K562 (cell line): ENCODE results near the gene CCNO. TPM values are rescaled to one million over a fixed set of nuclear protein-coding genes. Genes with fewer than 3 reads are reported as not detected.

Experiments used
- ATAC-seq: fragments of 200-7000 bp; cut with Tn5 transposase; 3 replicates; pipeline ENCODE4 v1.9.1; 2020; ENCODE audit warnings: moderate library complexity
- BruUV-seq: library from RNA; stranded (reverse); fragments of 400-500 nt; replicated peaks from 2 replicates; lab custom pipeline; 2021; lab: Mats Ljungman, UMichigan
- CTCF ChIA-PET: fragments of 300-600 bp; formaldehyde crosslinking; extraction: SDS; loops from one replicate; lab custom pipeline; 2021; ENCODE audit warnings: low intra/inter-chr PET ratio; lab: Yijun Ruan, JAX
- POLR2A ChIA-PET: fragments of 300-600, 350-650 bp; sonication (Branson Sonifier 250); formaldehyde crosslinking; extraction: SDS; loops from one replicate; lab custom pipeline; 2021; ENCODE audit warnings: antibody characterized with exemption, inconsistent platforms; lab: Yijun Ruan, JAX
- DNase-seq, 4 experiments: peaks; one replicate each; pipeline versions ENCODE4 v3.0.0 to v3.0.0-alpha.2; 2011 to 2018; ENCODE audit warnings: low spot score in 3 of 4, mixed read lengths in 3 of 4; ENCODE audit errors: extremely low read depth in 1 of 4
- FAIRE-seq: peaks from 2 replicates; lab custom pipeline; 2011; peaks lifted over from hg19 to GRCh38; lab: Jason Lieb, UNC
- H2AFZ ChIP-seq: 2 replicates; pipeline ENCODE4 v1.6.0; 2011; ENCODE audit warnings: low read depth, low read length, control low read depth, inconsistent platforms
- H3K27ac ChIP-seq: fragments of 200-600 bp; 3 replicates; pipeline ENCODE4 v1.8.0; 2011; ENCODE audit warnings: low read depth, mild to moderate bottlenecking, control low read depth, inconsistent platforms, low read length, moderate library complexity, mixed read lengths; ENCODE audit errors: extremely low read depth
- H3K27me3 ChIP-seq, 2 experiments: fragments of 300-600 bp in 1 of 2; 2 replicates in 1 of 2; 3 replicates in 1 of 2; pipeline versions ENCODE4 v1.6.0 to v1.8.0; 2011; ENCODE audit warnings: inconsistent platforms in 2 of 2, low read length in 2 of 2, mild to moderate bottlenecking in 1 of 2, mixed read lengths in 1 of 2, moderate library complexity in 1 of 2; ENCODE audit not compliant: control insufficient read depth in 2 of 2, insufficient read depth in 2 of 2
- H3K36me3 ChIP-seq: fragments of 300-600 bp; 3 replicates; pipeline ENCODE4 v1.8.0; 2011; ENCODE audit warnings: mild to moderate bottlenecking, low read length, inconsistent platforms; ENCODE audit not compliant: control insufficient read depth, insufficient read depth
- H3K4me1 ChIP-seq, 2 experiments: fragments of 200-600 bp in 1 of 2; replicated peaks in 1 of 2; 2 replicates in 1 of 2; 3 replicates in 1 of 2; pipeline versions ENCODE4 v1.5.1 to v1.8.0; 2011; ENCODE audit warnings: inconsistent platforms in 2 of 2, low read length in 2 of 2, mild to moderate bottlenecking in 1 of 2, mixed read lengths in 1 of 2, moderate library complexity in 1 of 2; ENCODE audit not compliant: control insufficient read depth in 2 of 2, insufficient read depth in 2 of 2
- H3K4me2 ChIP-seq: 2 replicates; pipeline ENCODE4 v1.6.1; 2011; ENCODE audit warnings: low read length, control low read depth, inconsistent platforms, mixed read lengths; ENCODE audit not compliant: insufficient read depth
- H3K4me3 ChIP-seq: fragments of 200-600 bp; sonication (generic), shearing (Covaris generic); 2 replicates; pipeline ENCODE4 v1.5.1; 2016; ENCODE audit warnings: control low read depth, inconsistent platforms
- H3K79me2 ChIP-seq: fragments of 200-600 bp; 3 replicates; pipeline ENCODE4 v1.8.0; 2011; ENCODE audit warnings: low read length, inconsistent platforms; ENCODE audit not compliant: control insufficient read depth, insufficient read depth
- H3K9ac ChIP-seq, 2 experiments: 2 replicates each; pipeline versions ENCODE4 v1.6.0 to v1.6.1; 2011; ENCODE audit warnings: low read depth in 2 of 2, low read length in 2 of 2, control low read depth in 1 of 2, inconsistent platforms in 1 of 2, mild to moderate bottlenecking in 1 of 2, mixed read lengths in 1 of 2; ENCODE audit not compliant: insufficient read depth in 1 of 2
- H3K9me1 ChIP-seq: one replicate; pipeline ENCODE4 v1.6.0; 2011; ENCODE audit warnings: inconsistent platforms, mild to moderate bottlenecking, low read length, moderate library complexity; ENCODE audit not compliant: control insufficient read depth, insufficient read depth
- H3K9me3 ChIP-seq: replicated peaks from 2 replicates; pipeline ENCODE4 v1.5.1; 2011; ENCODE audit warnings: low read depth, low read length, inconsistent platforms; ENCODE audit not compliant: control insufficient read depth, insufficient read depth
- H4K20me1 ChIP-seq: replicated peaks from 2 replicates; pipeline ENCODE4 v1.6.1; 2011; ENCODE audit warnings: low read length, inconsistent platforms, mixed read lengths; ENCODE audit not compliant: control insufficient read depth, insufficient read depth
- CHCHD3 ChIP-seq: fragments of 250-450 bp; sonication (Bioruptor Pico); IDR thresholded peaks from 2 replicates; pipeline ENCODE4 v2.1.2; 2022; ENCODE audit warnings: mild to moderate bottlenecking
- ELF1 ChIP-seq: fragments of 200-800 bp; sonication (Bioruptor generic); IDR thresholded peaks from 2 replicates; pipeline ENCODE4 v1.6.1; 2016; ENCODE audit warnings: missing genetic modification characterization, missing compliant biosample characterization
- EP300 ChIP-seq: IDR thresholded peaks from 2 replicates; pipeline ENCODE4 v1.6.1; 2012; ENCODE audit warnings: low read length, improper control_type of control experiment
- KDM2B ChIP-seq: fragments of 250-450 bp; sonication (Bioruptor Pico); IDR thresholded peaks from 2 replicates; pipeline ENCODE4 v1.8.0; 2021; ENCODE audit warnings: mild to moderate bottlenecking, moderate library complexity
- NFATC3 ChIP-seq: fragments of 450-650 bp; IDR thresholded peaks from 2 replicates; pipeline ENCODE4 v1.6.1; 2017; ENCODE audit warnings: mild to moderate bottlenecking
- ZBTB33 ChIP-seq: sonication (generic); formaldehyde crosslinking; IDR thresholded peaks from 2 replicates; pipeline ENCODE4 v1.8.1; 2023; ENCODE audit warnings: mild to moderate bottlenecking, missing genetic modification reagents
- ZNF124 ChIP-seq: sonication (generic); formaldehyde crosslinking; IDR thresholded peaks from 2 replicates; pipeline ENCODE4 v1.8.1; 2022; ENCODE audit warnings: missing genetic modification reagents
- WGBS: fragments of 100-300 bp; shearing (Covaris generic); methylation state at CpG from one replicate; pipeline ENCODE4 v1.1.6; 2016; ENCODE audit warnings: low coverage, mixed read lengths; ENCODE audit not compliant: insufficient coverage; ENCODE audit errors: missing lambda C conversion rate; 5-methylcytosine and 5-hydroxymethylcytosine counted together
- in situ Hi-C: fragments of 300-500 bp; cut with MboI; formaldehyde crosslinking; loops from 4 replicates; pipeline ENCODE4 v1.15.0; 2018; ENCODE audit warnings: inconsistent platforms, mixed read lengths
- intact Hi-C: fragments of 100-400 bp; cut with micrococcal nuclease; formaldehyde crosslinking; loops from 2 replicates; pipeline ENCODE4 v1.14.2; 2022
- polyA plus RNA-seq, 8 experiments: library from polyadenylated mRNA; depleted of rRNA in 4 of 8; stranded (reverse) in 5 of 8; unstranded in 3 of 8; fragments of >200 nt; fragmentation: Nextera tagmentation in 2 of 8; fragmentation: Illumina TruSeq in 1 of 8; extraction: Ambion mirVana in 2 of 8; extraction: Trizol in 1 of 8; gene quantifications; 2 replicates each; pipeline versions ENCODE4 v1.2.1 to v1.2.3, GENCODE V29; 2011 to 2014; ENCODE audit warnings: inconsistent platforms in 1 of 8, missing spikeins in 1 of 8
- total RNA-seq, 7 experiments: library from RNA; depleted of rRNA in 6 of 7; stranded (reverse); fragments of >200 nt in 6 of 7; fragmentation: Illumina TruSeq in 2 of 7; extraction: Trizol in 2 of 7; gene quantifications; 2 replicates each; pipeline versions ENCODE4 v1.2.1 to v1.2.3, GENCODE V29; 2011 to 2021; ENCODE audit warnings: low replicate concordance in 1 of 7

CCNO gene
- total and polyA plus RNA-seq, 9 of the 15 experiments (the other 6 are each of a cell fraction or from before 2014, with no cell fraction given): 0.08 to 3.1 (median 0.29) TPM

- 63% methylated on average over 29 of the region's 48 CpGs for WGBS
- TSS peak; percentile 43 for BruUV-seq
- Histone ChIP-seq H3K9ac (no peak overlapping the region), H3K79me2 (no peaks in the 10 kb centered on the region), H3K4me2 (no peak overlapping the region), H3K9me3 (no peaks in the 10 kb centered on the region), H3K9me1 (no peaks in the 10 kb centered on the region), H3K4me1 (peaks cover 16 to 44% of the 10 kb centered on the region in 2 experiments; a peak in 3 of 5 replicates), H3K27me3 (peaks cover 19 to 41% of the 10 kb centered on the region in 2 experiments), H4K20me1 (no peaks in the 10 kb centered on the region), H2AFZ (no peak overlapping the region), H3K4me3 (no peak overlapping the region), H3K36me3 (no peaks in the 10 kb centered on the region), H3K27ac (no peak overlapping the region)
- ChIA-PET CTCF (no interaction called here), POLR2A (interaction anchor here (0.6 to 1.9 kb wide), 4 partner anchors 32 to 1597 kb away, joined by 3 to 5 read pairs (median 3); partner anchors contain the start of genes DHX29 and MTREX)
- FAIRE-seq (no peak), DNase-seq (no peak), ATAC-seq (no peak)
- in situ Hi-C loops (no loop called here), intact Hi-C loops (no loop called here)
- TF ChIP-seq NFATC3: no peak
- TF ChIP-seq EP300: no peak
- TF ChIP-seq CHCHD3 (CRISPR knock-in tag): no peak
- no peak for TF ChIP-seq ELF1 (tag)
- TF ChIP-seq KDM2B (CRISPR knock-in tag): no peak
- 0 out of 2 replicates have a peak, but pooled peaks have one; percentile 14 for TF ChIP-seq ZBTB33 (CRISPR knock-in tag)
- TF ChIP-seq ZNF124 (CRISPR knock-in tag): no peak
Observed at GRCh38 chr5:55231029-55231918, 2.1 kb downstream of the CCNO start.
